ENCODE data around the gene GRM8. TPM values are rescaled to one million over a fixed set of nuclear protein-coding genes. Genes with fewer than 3 reads are reported as not detected.

Gene GRM8
- total RNA-seq, 1 donor from 2014 or later: 2.2 TPM

GRCh38 chr7:126804604-126805003 is 448.1 kb downstream of the GRM8 start:
- Histone ChIP-seq H4K20me1 (ENCODE audit: insufficient read depth, low read length) (no peaks in the 10 kb centered on the region), H3K9ac (ENCODE audit: low read length) (no peak overlapping the region), H3K79me2 (ENCODE audit: insufficient read depth, low read length) (no peaks in the 10 kb centered on the region), H3K4me2 (ENCODE audit: low read length) (no peak overlapping the region), H3K4me1 (ENCODE audit: insufficient read depth, low read length) (no peaks in the 10 kb centered on the region), H3K27me3 (ENCODE audit: insufficient read depth, low read length) (no peaks in the 10 kb centered on the region), H3K36me3 (ENCODE audit: insufficient read depth, low read length) (no peaks in the 10 kb centered on the region), H3K4me3 (ENCODE audit: insufficient read depth, low read depth, low read length) (no peak overlapping the region), H3K27ac (ENCODE audit: low read depth, low read length) (no peak overlapping the region), H2AFZ (ENCODE audit: low read depth, low read length) (no peak overlapping the region), H3K9me3 (ENCODE audit: insufficient read depth, low read depth, low read length) (no peaks in the 10 kb centered on the region)
- no peak for TF ChIP-seq EZH2 (IDR thresholded peaks at IDR 0.05; ENCODE audit: insufficient read depth, low read length)
- TF ChIP-seq CTCF (IDR thresholded peaks at IDR 0.05; ENCODE audit: insufficient read depth, low read depth, low read length): no peak
- H3K36me3 Mint-ChIP-seq (ENCODE audit: low read depth, unreplicated experiment): no peaks in the 10 kb centered on the region
- H3K9me3 Mint-ChIP-seq (ENCODE audit: unreplicated experiment): no peaks in the 10 kb centered on the region
- no peak for DNase-seq (ENCODE audit: low read depth)
- no peak overlapping the region for H3K27ac Mint-ChIP-seq (ENCODE audit: unreplicated experiment)
- no peaks in the 10 kb centered on the region for H3K27me3 Mint-ChIP-seq (ENCODE audit: low read depth, unreplicated experiment)
- no peak for FAIRE-seq
- H3K4me3 Mint-ChIP-seq (ENCODE audit: unreplicated experiment): no peak overlapping the region
- peaks cover 10% of the 10 kb centered on the region for H3K4me1 Mint-ChIP-seq (ENCODE audit: low read depth, unreplicated experiment)

- no peaks in the 10 kb centered on the region for H3K27me3 Mint-ChIP-seq (ENCODE audit: low read depth, unreplicated experiment)
- H3K9me3 Mint-ChIP-seq (ENCODE audit: unreplicated experiment): no peaks in the 10 kb centered on the region
- no peaks in the 10 kb centered on the region for H3K9me3 ChIP-seq (ENCODE audit: insufficient read depth, low read depth, low read length)
- H3K27ac ChIP-seq (ENCODE audit: low read depth, low read length): no peak overlapping the region
- no peaks in the 10 kb centered on the region for H3K36me3 ChIP-seq (ENCODE audit: insufficient read depth, low read length)
- no peak for FAIRE-seq
- no peaks in the 10 kb centered on the region for H4K20me1 ChIP-seq (ENCODE audit: insufficient read depth, low read length)
- TF ChIP-seq CTCF (IDR thresholded peaks at IDR 0.05; ENCODE audit: insufficient read depth, low read depth, low read length): no peak
- no peak for TF ChIP-seq EZH2 (IDR thresholded peaks at IDR 0.05; ENCODE audit: insufficient read depth, low read length)
- no peak overlapping the region for H3K27ac Mint-ChIP-seq (ENCODE audit: unreplicated experiment)
- no peak overlapping the region for H2AFZ ChIP-seq (ENCODE audit: low read depth, low read length)
- DNase-seq (ENCODE audit: low read depth): peak; percentile 3
- no peaks in the 10 kb centered on the region for H3K4me1 ChIP-seq (ENCODE audit: insufficient read depth, low read length)
- no peaks in the 10 kb centered on the region for H3K27me3 ChIP-seq (ENCODE audit: insufficient read depth, low read length)
- no peak overlapping the region for H3K9ac ChIP-seq (ENCODE audit: low read length)
- H3K36me3 Mint-ChIP-seq (ENCODE audit: low read depth, unreplicated experiment): no peaks in the 10 kb centered on the region
- H3K4me3 Mint-ChIP-seq (ENCODE audit: unreplicated experiment): no peak overlapping the region
- no peaks in the 10 kb centered on the region for H3K79me2 ChIP-seq (ENCODE audit: insufficient read depth, low read length)
- no peak overlapping the region for H3K4me2 ChIP-seq (ENCODE audit: low read length)
- H3K4me1 Mint-ChIP-seq (ENCODE audit: low read depth, unreplicated experiment): peaks cover 10% of the 10 kb centered on the region
- no peak overlapping the region for H3K4me3 ChIP-seq (ENCODE audit: insufficient read depth, low read depth, low read length)
Observed at GRCh38 chr7:126803990-126804389, 448.8 kb downstream of the GRM8 start.

- Mint-ChIP-seq H3K36me3 (ENCODE audit: low read depth, unreplicated experiment) (no peaks in the 10 kb centered on the region), H3K4me1 (ENCODE audit: low read depth, unreplicated experiment) (peaks cover 10% of the 10 kb centered on the region), H3K9me3 (ENCODE audit: unreplicated experiment) (no peaks in the 10 kb centered on the region), H3K27me3 (ENCODE audit: low read depth, unreplicated experiment) (no peaks in the 10 kb centered on the region), H3K27ac (ENCODE audit: unreplicated experiment) (no peak overlapping the region), H3K4me3 (ENCODE audit: unreplicated experiment) (no peak overlapping the region)
- Histone ChIP-seq H3K79me2 (ENCODE audit: insufficient read depth, low read length) (no peaks in the 10 kb centered on the region), H3K4me3 (ENCODE audit: insufficient read depth, low read depth, low read length) (no peak overlapping the region), H3K27ac (ENCODE audit: low read depth, low read length) (no peak overlapping the region), H4K20me1 (ENCODE audit: insufficient read depth, low read length) (no peaks in the 10 kb centered on the region), H3K4me1 (ENCODE audit: insufficient read depth, low read length) (no peaks in the 10 kb centered on the region), H3K27me3 (ENCODE audit: insufficient read depth, low read length) (no peaks in the 10 kb centered on the region), H3K4me2 (ENCODE audit: low read length) (no peak overlapping the region), H3K9ac (ENCODE audit: low read length) (no peak overlapping the region), H2AFZ (ENCODE audit: low read depth, low read length) (no peak overlapping the region), H3K9me3 (ENCODE audit: insufficient read depth, low read depth, low read length) (no peaks in the 10 kb centered on the region), H3K36me3 (ENCODE audit: insufficient read depth, low read length) (no peaks in the 10 kb centered on the region)
- TF ChIP-seq EZH2 (IDR thresholded peaks at IDR 0.05; ENCODE audit: insufficient read depth, low read length) (no peak), CTCF (IDR thresholded peaks at IDR 0.05; ENCODE audit: insufficient read depth, low read depth, low read length) (peak; percentile 71)
- FAIRE-seq: peak; percentile 88
- peak; percentile 52 for DNase-seq (ENCODE audit: low read depth)
Observed at GRCh38 chr7:126803060-126803665, 449.6 kb downstream of the GRM8 start.

Data from astrocyte (in vitro differentiated cells and primary cell).